Measurements from ENCODE around the gene ZNF311. TPM values are rescaled to one million over a fixed set of nuclear protein-coding genes. Genes with fewer than 3 reads are reported as not detected.

The ZNF311 gene
- total and polyA plus RNA-seq, 9 of the 15 experiments (the other 6 are each of a cell fraction or from before 2014, with no cell fraction given), result 5.1 to 10.0 (median 7.5) TPM

- H3K4me2 ChIP-seq (ENCODE audit: insufficient read depth, low read length), result peak overlapping the region; percentile 100
- intact Hi-C loops (cut with micrococcal nuclease), result loop anchor here (1.0 to 2.0 kb wide), 9 partner anchors 34 to 573 kb away; no protein-coding TSS in a partner anchor
- ChIA-PET POLR2A (interaction anchor here (0.5 to 1.5 kb wide), 9 partner anchors 10 to 179 kb away, joined by 3 to 5 read pairs (median 4); no protein-coding TSS in a partner anchor), CTCF (ENCODE audit: low intra/inter-chr PET ratio) (interaction anchor here (0.5 to 2.8 kb wide), 16 partner anchors 28 to 726 kb away, joined by 3 to 53 read pairs (median 4); no protein-coding TSS in a partner anchor)
- no peaks in the 10 kb centered on the region for H3K36me3 ChIP-seq (ENCODE audit: control insufficient read depth, insufficient read depth, low read length)
- H3K9me3 ChIP-seq (replicated peaks; ENCODE audit: control insufficient read depth, insufficient read depth, low read depth, low read length), result peaks cover 5% of the 10 kb centered on the region; the same call in 1 of the 2 replicates
- no peaks in the 10 kb centered on the region for H3K9me1 ChIP-seq (ENCODE audit: control insufficient read depth, insufficient read depth, low read length)
- in situ Hi-C loops (cut with MboI), result loop anchor here (5.0 kb wide), 1 partner anchor 179 kb away; no protein-coding TSS in a partner anchor
- DNase-seq (ENCODE audit: extremely low read depth in 1 of 4, low spot score in 3 of 4) (peak; percentile 73 to 96 (median 78)), FAIRE-seq (peak; percentile 88), ATAC-seq (peak; percentile 96)
- peak overlapping the region; percentile 100 for H2AFZ ChIP-seq (ENCODE audit: low read depth, low read length)
- no peaks in the 10 kb centered on the region for H3K27me3 ChIP-seq (ENCODE audit: control insufficient read depth in 2 of 2, insufficient read depth in 2 of 2, low read length in 2 of 2)
- H3K4me1 ChIP-seq (replicated peaks in 1 of 2; ENCODE audit: control insufficient read depth in 2 of 2, insufficient read depth in 2 of 2, low read length in 2 of 2), result peaks cover 3 to 7% of the 10 kb centered on the region in 2 experiments; a peak in 3 of 5 replicates
- H3K4me3 ChIP-seq, result peak overlapping the region; percentile 56
- WGBS (ENCODE audit: insufficient coverage, low coverage, missing lambda C conversion rate), result 13% methylated on average over 41 of the region's 41 CpGs
- H3K27ac ChIP-seq (ENCODE audit: extremely low read depth, low read depth, low read length), result peak overlapping the region; percentile 69
- BruUV-seq (replicated peaks), result no TSS peak
- peak overlapping the region; percentile 76 to 87 for H3K9ac ChIP-seq (ENCODE audit: insufficient read depth in 1 of 2, low read depth in 2 of 2, low read length in 2 of 2)
- no peaks in the 10 kb centered on the region for H4K20me1 ChIP-seq (replicated peaks; ENCODE audit: control insufficient read depth, insufficient read depth, low read length)
- H3K79me2 ChIP-seq (ENCODE audit: control insufficient read depth, insufficient read depth, low read length), result no peaks in the 10 kb centered on the region
- 0 out of 4 replicates have a peak, but pooled peaks have one; percentile 9 to 52 for TF ChIP-seq MNT (conservative IDR thresholded peaks at IDR 0.05)
- TF ChIP-seq, protein P1, sequence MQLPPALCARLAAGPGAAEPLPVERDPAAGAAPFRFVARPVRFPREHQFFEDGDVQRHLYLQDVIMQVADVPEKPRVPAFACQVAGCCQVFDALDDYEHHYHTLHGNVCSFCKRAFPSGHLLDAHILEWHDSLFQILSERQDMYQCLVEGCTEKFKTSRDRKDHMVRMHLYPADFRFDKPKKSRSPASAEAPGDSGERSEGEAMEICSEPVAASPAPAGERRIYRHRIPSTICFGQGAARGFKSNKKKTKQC (CRISPR knock-in tag; IDR thresholded peaks at IDR 0.05), result 0 out of 2 replicates have a peak, but pooled peaks have one; percentile 51
- no peak for TF ChIP-seq MYNN (IDR thresholded peaks at IDR 0.05)
- no peak for TF ChIP-seq MYNN (CRISPR knock-in tag; IDR thresholded peaks at IDR 0.05)
- TF ChIP-seq TOE1 (IDR thresholded peaks at IDR 0.05; ENCODE audit: borderline replicate concordance), result peak; percentile 75; the same call in 1 of the 2 replicates
- no peak; the same call in 1 of the 2 replicates for TF ChIP-seq TOE1 (CRISPR knock-in tag; IDR thresholded peaks at IDR 0.05; ENCODE audit: borderline replicate concordance, low read depth)
- TF ChIP-seq THRAP3 (IDR thresholded peaks at IDR 0.05; ENCODE audit: borderline replicate concordance), result peak; percentile 45; the same call in 1 of the 2 replicates
- TF ChIP-seq ZNF263 (CRISPR knock-in tag; IDR thresholded peaks at IDR 0.05; ENCODE audit: borderline replicate concordance), result peak; percentile 62; the same call in 1 of the 2 replicates
- TF ChIP-seq GABPB1 (CRISPR knock-in tag; IDR thresholded peaks at IDR 0.05), result peak; percentile 39; the same call in 1 of the 2 replicates
- TF ChIP-seq MAZ (CRISPR knock-in tag; conservative IDR thresholded peaks at IDR 0.05 in 1 of 2, IDR thresholded peaks at IDR 0.05 in 1 of 2), result peak; percentile 45 to 81; a peak in 3 of 4 replicates
- TF ChIP-seq ETV1 (tag; conservative IDR thresholded peaks at IDR 0.05; ENCODE audit: low read depth), result 0 out of 2 replicates have a peak, but pooled peaks have one; percentile 5
- TF ChIP-seq SP1 (CRISPR knock-in tag; IDR thresholded peaks at IDR 0.05), result peak; percentile 77; the same call in 1 of the 2 replicates
- 0 out of 2 replicates have a peak, but pooled peaks have one; percentile 33 for TF ChIP-seq SMAD4 (CRISPR knock-in tag; conservative IDR thresholded peaks at IDR 0.05)
- TF ChIP-seq BRD4 (IDR thresholded peaks at IDR 0.05), result peak; percentile 54; the same call in 1 of the 2 replicates
- TF ChIP-seq, protein P2, sequence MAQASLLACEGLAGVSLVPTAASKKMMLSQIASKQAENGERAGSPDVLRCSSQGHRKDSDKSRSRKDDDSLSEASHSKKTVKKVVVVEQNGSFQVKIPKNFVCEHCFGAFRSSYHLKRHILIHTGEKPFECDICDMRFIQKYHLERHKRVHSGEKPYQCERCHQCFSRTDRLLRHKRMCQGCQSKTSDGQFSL (CRISPR knock-in tag; IDR thresholded peaks at IDR 0.05), result peak; percentile 72; the same call in 1 of the 2 replicates
- TF ChIP-seq, protein P2 (tag; IDR thresholded peaks at IDR 0.05), result peak in 1 of 2 experiments; percentile 64; a peak in 1 of 4 replicates
- peak; percentile 70 for TF ChIP-seq SMARCA4 (IDR thresholded peaks at IDR 0.05)
These were observed 11.7 kb upstream of the ZNF311 start for GRCh38 chr6:29016559-29017427.
